Stimulated activated CD8-positive, alpha-beta memory T cell treated with anti-CD3 and anti-CD28 coated beads, Interleukin-12 subunit alpha, Interleukin-12 subunit beta, amount 100 ng/mL, for 1 hour (primary cell): Measurements from ENCODE around the gene ATP6V1G2.
"Not testable (repeated sequence)": the region's sequence is repeated elsewhere in the genome, so short reads cannot be mapped to it uniquely, and the experiment has no call there.

Experiments
- DNase-seq: peaks from one replicate; pipeline ENCODE4 v3.0.0-alpha.2; 2020; ENCODE audit warnings: low read depth

ATP6V1G2 gene

DNA sequence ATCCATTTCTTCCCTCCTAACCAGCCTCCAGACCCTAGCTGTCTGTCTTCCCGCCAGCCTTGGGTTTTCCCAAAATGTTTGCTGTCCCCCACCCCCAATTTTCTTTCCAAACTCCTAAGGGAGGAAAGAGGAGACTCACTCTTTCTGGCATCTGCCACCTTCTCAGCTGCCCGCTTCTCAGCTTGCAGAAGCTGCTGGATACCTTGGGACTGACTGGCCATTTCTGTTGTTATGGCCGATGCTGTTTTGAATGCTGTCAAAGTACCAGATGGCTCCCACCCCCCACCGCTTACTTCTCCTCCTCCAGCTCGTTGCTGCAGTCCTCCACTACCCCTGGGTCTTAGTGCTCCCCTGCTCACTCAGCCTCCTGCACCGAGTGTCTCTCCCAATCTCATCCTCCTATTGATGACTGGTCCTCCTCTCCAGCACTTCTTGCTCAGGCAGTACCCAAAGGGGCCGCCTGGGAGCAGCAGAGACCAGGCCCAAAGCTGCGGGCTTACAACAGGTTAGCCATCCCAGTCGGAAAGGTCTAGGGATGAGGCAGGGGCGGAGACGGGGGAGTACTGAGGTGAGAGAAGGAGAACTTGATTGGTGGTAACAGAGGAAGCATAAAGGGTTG is at the start of gene ATP6V1G2:
TSS of gene ATP6V1G2 (minus strand) at position 270 of the 619 bp plus-strand sequence. CDS start at position 221, 49 bp downstream.
- DNase-seq, result peak; percentile 66

DNA sequence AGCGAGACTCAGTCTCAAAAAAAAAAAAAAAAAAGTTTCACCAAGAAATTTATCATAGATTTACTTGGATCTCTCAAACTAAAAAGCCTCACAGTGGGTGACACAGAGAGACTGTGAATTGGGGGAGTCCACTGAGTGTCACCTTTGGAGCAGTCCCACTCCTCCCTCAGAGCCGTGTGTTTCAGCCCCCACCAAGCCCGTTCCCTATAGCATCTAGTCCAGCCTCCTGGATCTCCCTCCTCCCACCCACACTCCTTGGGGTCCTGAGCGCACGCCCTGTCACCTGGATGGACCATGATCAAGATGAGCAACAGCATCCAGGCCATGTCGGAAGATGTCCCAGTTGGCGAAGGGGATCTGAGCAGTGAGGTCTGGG is 46.0 kb upstream of the ATP6V1G2 start:
- DNase-seq, result no peak

- not testable (repeated sequence) for DNase-seq
Measured at GRCh38 chr6:31590691-31591090, 44.3 kb upstream of the ATP6V1G2 start.

- no peak for DNase-seq
Measured at GRCh38 chr6:31588871-31589650, 42.7 kb upstream of the ATP6V1G2 start.

- no peak for DNase-seq
Measured at GRCh38 chr6:31587791-31588777, 41.7 kb upstream of the ATP6V1G2 start.

DNA sequence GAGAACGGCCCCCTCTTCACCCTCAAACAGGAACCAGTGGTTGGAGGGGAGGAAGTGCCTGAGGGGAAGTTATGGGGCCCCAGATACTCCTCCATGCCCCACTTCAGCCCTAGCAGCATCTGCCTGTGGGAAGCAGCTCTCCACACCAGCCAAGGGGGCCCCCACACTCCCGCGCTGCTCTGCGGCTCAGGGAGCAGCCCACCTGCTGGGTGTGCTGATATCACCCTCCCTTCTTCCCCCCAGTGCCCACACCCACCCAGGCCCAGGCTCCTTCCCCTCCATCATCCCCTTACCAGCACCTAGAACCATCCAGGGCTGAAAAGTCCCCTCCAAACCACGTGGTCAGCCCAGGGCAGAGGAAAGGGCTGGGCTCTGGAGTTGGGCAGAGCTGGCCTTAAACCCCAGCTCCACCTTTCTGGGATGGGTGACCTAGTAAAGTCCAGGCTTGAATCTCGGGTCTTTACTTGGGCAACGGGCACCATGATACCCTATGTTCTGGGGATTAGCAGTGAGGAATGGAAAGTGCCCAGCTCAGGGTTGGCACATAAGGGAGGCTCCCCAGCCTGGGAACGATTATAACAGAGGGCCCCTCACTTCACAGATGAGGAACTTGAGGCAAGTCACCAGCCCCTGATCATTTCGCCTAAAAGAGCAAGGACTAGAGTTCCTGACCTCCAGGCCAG is 40.3 kb upstream of the ATP6V1G2 start:
- no peak for DNase-seq

GRCh38 chr6:31586008-31586407 is 39.6 kb upstream of the ATP6V1G2 start, which contains the start of gene LST1:
LST1 (plus strand) TSS chr6:31586277; CDS start chr6:31587300, 1,023 bp downstream.
- DNase-seq, result no peak

- no peak for DNase-seq
Measured at GRCh38 chr6:31585491-31585890, 39.1 kb upstream of the ATP6V1G2 start.

DNA sequence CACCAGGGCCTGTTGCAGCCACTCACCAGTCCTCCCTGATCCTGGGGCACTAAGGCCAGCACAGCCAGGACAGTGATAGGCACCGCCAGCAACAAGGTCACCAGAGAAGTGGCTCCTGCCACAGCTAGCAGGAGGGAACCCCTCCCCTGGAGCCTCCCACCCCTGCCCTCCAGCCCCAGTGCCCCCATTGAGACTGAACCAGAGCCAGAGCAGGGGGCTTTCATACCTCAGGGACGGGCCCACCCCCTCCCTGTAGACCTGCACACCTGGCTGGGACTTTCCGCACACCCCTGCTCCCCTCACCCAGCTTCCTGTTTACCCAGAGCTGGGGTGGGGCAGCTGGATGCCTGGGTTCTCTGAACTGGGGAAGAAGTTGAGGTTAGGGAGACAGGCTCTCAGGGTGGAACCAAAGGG is 35.8 kb upstream of the ATP6V1G2 start, which contains the start of gene LTB:
TSS of gene LTB (minus strand) at position 195 of the 414 bp plus-strand sequence. CDS start at position 188, 7 bp downstream.
- DNase-seq, result peak; percentile 49

DNA sequence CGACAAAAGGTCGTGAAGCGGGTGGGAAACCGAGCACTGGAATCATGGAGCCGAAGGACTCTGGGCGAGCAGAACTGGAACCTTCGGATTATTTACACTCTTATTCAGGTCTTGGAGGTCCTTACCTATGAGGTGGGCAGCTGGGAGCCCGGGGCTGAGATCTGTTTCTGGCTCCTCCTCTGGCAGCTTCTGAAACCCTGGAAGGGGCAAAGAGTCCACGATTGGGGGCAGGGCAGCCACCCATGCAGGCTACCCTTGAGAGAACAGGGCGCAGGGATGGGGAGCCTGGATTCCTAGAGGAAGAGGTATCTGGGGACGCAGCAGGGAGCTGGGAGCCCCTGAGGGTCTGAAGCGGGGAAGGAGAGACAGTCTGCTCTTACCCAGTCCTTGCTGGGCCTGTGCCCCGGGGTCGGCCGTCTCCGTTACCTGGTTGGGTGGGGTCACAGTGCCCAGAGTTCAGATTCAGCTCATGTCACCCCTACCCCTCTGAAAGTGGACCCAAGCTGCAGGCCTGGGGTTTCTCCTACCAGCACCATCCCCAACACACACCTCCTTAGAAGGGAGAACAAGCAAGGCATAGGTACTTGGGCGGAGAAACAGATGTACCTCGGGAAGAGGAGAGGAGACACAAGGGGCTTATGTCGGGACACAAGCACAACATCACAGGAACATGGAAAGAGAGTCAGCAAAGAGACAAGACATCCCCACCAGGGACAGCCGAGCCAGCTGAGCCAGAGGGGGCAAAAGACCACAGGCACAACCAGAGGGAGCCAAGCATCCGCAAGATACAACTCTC is 35.2 kb upstream of the ATP6V1G2 start:
- DNase-seq, result no peak

DNA sequence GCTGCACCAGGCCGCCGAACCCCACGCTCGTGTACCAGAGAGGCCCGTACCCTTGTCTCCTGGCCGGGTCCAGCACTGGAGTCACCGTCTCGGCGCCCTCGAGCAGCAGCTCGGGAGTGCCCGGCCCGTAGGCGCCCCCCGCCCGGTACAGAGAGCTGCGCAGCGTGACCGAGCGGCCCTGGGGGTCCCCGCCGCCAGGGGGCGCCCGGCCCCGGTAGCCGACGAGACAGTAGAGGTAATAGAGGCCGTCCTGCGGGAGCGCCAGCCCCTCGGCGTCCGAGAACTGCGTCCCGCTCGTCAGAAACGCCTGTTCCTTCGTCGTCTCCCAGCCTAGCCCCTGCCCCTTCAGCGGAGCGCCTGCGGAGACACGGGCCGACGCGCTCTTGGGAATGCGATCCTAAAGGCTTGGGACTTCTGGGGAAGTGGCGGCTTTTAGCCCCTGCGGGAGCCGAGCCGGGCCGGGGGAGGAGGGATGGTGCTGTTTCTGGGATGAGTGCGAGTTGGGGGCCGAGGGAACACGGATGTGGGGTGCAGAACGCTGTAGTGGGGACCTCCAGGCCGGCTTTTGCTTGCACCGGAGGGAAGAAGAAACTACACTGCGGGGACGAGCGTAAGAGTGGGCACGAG is 34.5 kb upstream of the ATP6V1G2 start:
- peak; percentile 76 for DNase-seq

DNA sequence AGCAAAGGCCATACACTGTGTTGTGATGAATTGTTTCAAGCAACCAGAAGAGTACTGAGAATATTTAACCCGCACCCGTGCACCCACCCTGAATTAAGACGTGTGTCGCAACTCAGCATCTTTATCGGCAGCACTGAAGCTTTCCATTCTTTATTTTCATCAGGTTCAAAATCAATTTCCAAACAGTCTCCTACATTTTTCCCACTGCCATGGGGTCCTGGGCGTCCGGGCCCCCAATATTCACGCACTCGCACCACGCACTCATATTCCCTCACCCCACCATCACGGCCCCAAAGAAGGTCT is 34.0 kb upstream of the ATP6V1G2 start:
- DNase-seq, result no peak

DNA sequence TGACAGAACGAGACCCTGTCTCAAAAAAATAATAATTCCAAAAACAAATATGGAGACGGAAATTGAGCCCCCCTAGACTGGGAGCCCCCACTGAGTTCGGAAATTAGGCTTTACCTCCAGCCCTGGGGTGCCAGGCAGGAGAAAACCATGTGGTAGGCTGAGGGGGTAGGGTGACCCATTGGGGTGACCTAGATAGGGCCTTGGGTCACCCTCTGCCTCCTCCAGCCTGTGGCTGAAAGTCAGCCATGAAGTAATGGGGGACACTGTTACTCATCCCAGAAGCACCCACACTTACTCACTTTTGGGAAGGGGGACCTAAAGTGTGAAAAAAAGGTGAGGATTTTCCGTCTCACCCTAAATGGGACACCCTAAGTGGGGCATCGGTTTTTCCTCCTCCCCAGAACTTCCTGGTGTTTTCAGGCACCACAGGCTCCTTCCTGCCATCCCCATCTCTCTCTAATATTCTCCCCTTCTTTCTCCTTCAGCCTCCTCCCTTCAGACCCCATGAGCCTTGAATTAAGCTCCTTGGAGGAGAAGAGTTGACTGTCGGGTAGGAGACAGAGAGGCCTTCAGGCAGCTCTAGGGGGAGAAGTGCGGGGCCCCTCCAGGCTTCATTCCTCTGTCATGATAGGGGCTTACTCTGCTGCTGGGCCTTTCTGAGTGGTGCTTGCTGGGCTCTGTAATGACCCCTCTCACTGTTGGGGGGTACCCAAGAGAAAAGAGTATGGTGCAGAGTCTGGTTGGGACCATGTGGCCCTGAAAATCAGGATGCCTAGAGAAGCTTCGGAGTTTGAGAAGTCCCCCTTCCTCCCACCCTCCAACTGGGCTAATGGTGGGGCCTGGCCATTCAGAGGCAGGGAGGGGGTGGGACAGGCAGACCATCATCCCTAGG is 33.4 kb upstream of the ATP6V1G2 start:
- no peak for DNase-seq

DNA sequence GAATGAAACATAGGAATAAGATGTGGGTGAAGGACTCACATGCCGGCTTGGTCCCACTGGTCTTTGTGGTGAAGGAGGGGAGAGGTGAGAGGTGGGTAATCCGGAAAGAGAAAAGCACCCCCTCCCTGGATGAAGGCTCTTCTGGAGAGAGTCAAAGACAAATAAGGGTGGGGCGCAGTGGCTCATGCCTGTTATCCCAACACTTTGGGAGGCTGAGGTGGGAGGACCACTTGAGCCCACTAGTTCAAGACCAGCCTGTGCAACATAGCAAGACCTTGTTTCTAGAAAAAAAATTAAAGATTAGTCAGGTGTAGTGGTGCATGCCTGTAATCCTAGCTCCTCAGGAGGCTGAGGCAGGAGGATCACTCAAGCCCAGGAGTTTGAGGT is 32.7 kb upstream of the ATP6V1G2 start:
- DNase-seq, result peak; percentile 34

DNA sequence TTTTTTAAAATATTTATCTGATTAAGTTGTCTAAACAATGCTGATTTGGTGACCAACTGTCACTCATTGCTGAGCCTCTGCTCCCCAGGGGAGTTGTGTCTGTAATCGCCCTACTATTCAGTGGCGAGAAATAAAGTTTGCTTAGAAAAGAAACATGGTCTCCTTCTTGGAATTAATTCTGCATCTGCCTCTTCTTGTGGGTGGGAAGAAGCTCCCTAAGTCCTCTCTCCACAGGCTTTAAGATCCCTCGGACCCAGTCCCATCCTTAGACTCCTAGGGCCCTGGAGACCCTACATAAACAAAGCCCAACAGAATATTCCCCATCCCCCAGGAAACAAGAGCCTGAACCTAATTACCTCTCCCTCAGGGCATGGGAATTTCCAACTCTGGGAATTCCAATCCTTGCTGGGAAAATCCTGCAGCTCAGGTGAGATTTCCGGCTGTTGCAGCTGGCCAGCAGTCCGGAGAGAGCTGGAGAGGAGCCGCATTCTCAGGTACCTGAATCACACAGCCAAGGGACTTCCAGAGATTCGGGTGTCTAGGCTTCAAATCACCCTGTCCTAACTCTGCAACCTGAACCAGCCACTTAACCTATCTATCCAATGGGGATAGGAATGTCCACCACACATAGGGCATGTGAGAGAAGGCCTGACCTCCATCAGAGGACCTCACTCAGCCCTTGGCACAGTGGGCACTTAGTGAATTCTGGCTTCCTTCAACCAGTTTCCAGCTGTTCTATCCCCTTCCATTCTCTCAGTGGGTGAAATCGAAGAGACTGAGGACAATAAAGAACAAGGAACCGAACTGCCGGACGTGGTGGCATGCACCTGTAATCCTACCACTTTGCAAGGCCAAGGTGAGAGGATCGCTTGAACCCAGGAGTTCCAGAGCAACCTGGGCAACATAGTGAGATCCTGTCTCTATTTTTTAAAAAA is 32.0 kb upstream of the ATP6V1G2 start:
- peak; percentile 49 for DNase-seq

DNA sequence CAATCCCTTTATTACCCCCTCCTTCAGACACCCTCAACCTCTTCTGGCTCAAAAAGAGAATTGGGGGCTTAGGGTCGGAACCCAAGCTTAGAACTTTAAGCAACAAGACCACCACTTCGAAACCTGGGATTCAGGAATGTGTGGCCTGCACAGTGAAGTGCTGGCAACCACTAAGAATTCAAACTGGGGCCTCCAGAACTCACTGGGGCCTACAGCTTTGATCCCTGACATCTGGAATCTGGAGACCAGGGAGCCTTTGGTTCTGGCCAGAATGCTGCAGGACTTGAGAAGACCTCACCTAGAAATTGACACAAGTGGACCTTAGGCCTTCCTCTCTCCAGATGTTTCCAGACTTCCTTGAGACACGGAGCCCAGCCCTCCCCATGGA is 31.2 kb upstream of the ATP6V1G2 start:
- DNase-seq, result no peak

GRCh38 chr6:31576897-31577578 is 30.6 kb upstream of the ATP6V1G2 start:
- no peak for DNase-seq
